ENCODE results near the gene PIGU. TPM values are rescaled to one million over a fixed set of nuclear protein-coding genes. Genes with fewer than 3 reads are reported as not detected.

Gene PIGU
- total and polyA plus RNA-seq, 8 donors = 17.0 to 38.6 (median 30.3) TPM

DNA sequence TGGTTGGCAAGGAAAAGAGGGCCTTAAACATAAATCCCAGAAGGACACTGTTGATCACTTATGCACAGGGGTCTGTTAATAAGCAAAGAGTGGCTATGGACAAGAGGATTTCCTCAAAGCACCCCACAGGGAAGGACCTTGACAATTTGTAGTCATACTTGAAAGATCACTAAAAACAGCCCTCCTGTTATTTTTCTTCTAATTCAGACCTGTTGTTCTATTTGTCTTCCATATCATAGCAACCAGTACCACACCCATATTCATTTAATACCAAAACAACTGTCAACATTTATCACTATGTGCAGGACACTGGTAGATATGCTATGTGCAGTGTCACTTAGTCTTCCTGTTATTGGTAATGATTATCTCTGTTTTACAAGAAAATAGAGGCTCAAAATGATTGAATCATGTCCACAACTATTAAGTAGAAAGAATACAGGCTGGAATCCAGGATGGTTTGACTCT, 163.9 kb downstream of the PIGU start:
- Histone ChIP-seq H3K27me3 (no peaks in the 10 kb centered on the region), H3K9me3 (no peaks in the 10 kb centered on the region), H3K36me3 (peaks cover 0 to 32% of the 10 kb centered on the region in 2 donors), H3K4me3 (no peak overlapping the region), H3K4me1 (peaks cover 15 to 32% of the 10 kb centered on the region in 2 donors), H3K27ac (peak overlapping the region; percentile 48 to 57)
- ATAC-seq (no peak), DNase-seq (no peak)
- intact Hi-C loops (cut with DNase I) = no loop called here
- TF ChIP-seq CTCF (IDR thresholded peaks at IDR 0.05) = no peak

- Histone ChIP-seq H3K9me3 (no peaks in the 10 kb centered on the region), H3K4me3 (no peak overlapping the region), H3K36me3 (peaks cover 0 to 38% of the 10 kb centered on the region in 2 donors), H3K27ac (peak overlapping the region; percentile 48 to 57), H3K4me1 (peaks cover 10 to 26% of the 10 kb centered on the region in 2 donors), H3K27me3 (no peaks in the 10 kb centered on the region)
- no peak for ATAC-seq
- DNase-seq = no peak
- no peak for TF ChIP-seq CTCF (IDR thresholded peaks at IDR 0.05)
- intact Hi-C loops (cut with DNase I) = no loop called here
Measured at GRCh38 chr20:34512266-34512954, 164.5 kb downstream of the PIGU start.

GRCh38 chr20:34511891-34512265, 165.0 kb downstream of the PIGU start:
- Histone ChIP-seq H3K4me1 (peaks cover 10 to 21% of the 10 kb centered on the region in 2 donors), H3K27me3 (no peaks in the 10 kb centered on the region), H3K9me3 (no peaks in the 10 kb centered on the region), H3K36me3 (peaks cover 0 to 43% of the 10 kb centered on the region in 2 donors), H3K27ac (peak overlapping the region in 1 of 2 donors; percentile 57), H3K4me3 (no peak overlapping the region)
- DNase-seq = peak in 1 of 4 donors; percentile 15
- ATAC-seq = no peak
- TF ChIP-seq CTCF (IDR thresholded peaks at IDR 0.05) = no peak
- intact Hi-C loops (cut with DNase I) = no loop called here

GRCh38 chr20:34510575-34510974, 166.3 kb downstream of the PIGU start:
- no peak for TF ChIP-seq CTCF (IDR thresholded peaks at IDR 0.05)
- no peak for DNase-seq
- Histone ChIP-seq H3K27me3 (no peaks in the 10 kb centered on the region), H3K4me3 (no peak overlapping the region), H3K27ac (no peak overlapping the region), H3K4me1 (peaks cover 10 to 19% of the 10 kb centered on the region in 2 donors), H3K36me3 (peaks cover 0 to 54% of the 10 kb centered on the region in 2 donors), H3K9me3 (no peaks in the 10 kb centered on the region)
- no peak for ATAC-seq
- intact Hi-C loops (cut with DNase I) = no loop called here

Other genes starting within 250 kb of the PIGU start
- gene DYNLRB1, start 160.7 kb downstream of the PIGU start, total RNA-seq = 100 to 1,000 TPM; 110 to 133 TPM
- 100 to 1,000 TPM; 131 to 159 (median 145) TPM for gene DYNLRB1, start 160.7 kb downstream of the PIGU start, polyA plus RNA-seq (ENCODE audit: insufficient read length in 6 of 6)
- 10 to 100 TPM; 17.4 to 68.8 TPM for gene MAP1LC3A, start 118.4 kb downstream of the PIGU start, total RNA-seq
- 10 to 100 TPM; 26.8 to 43.1 (median 32.3) TPM for gene MAP1LC3A, start 118.4 kb downstream of the PIGU start, polyA plus RNA-seq (ENCODE audit: insufficient read length in 6 of 6)
- gene TP53INP2, start 27.3 kb upstream of the PIGU start, total RNA-seq = 10 to 100 TPM; 13.2 to 41.5 TPM
- 1 to 10 TPM; 5.8 to 7.5 (median 6.6) TPM for gene TP53INP2, start 27.3 kb upstream of the PIGU start, polyA plus RNA-seq (ENCODE audit: insufficient read length in 6 of 6)
- gene NCOA6, start 148.6 kb upstream of the PIGU start, total RNA-seq = 10 to 100 TPM; 26.0 to 28.7 TPM
- gene NCOA6, start 148.6 kb upstream of the PIGU start, polyA plus RNA-seq (ENCODE audit: insufficient read length in 6 of 6) = 10 to 100 TPM; 36.8 to 52.3 (median 46.1) TPM
- gene GGT7, start 195.8 kb upstream of the PIGU start, total RNA-seq = 10 to 100 TPM; 16.8 to 21.1 TPM
- 10 to 100 TPM; 29.6 to 38.8 (median 34.2) TPM for gene GGT7, start 195.8 kb upstream of the PIGU start, polyA plus RNA-seq (ENCODE audit: insufficient read length in 6 of 6)
- gene ACSS2, start 199.5 kb upstream of the PIGU start, total RNA-seq = 100 to 1,000 TPM; 108 to 152 TPM
- gene ACSS2, start 199.5 kb upstream of the PIGU start, polyA plus RNA-seq (ENCODE audit: insufficient read length in 6 of 6) = 10 to 100 TPM; 50.4 to 63.3 (median 54.6) TPM